GM12864 (cell line): ENCODE results near the gene TMED9.

ENCODE experiments used
- DNase-seq: peaks from one replicate; pipeline ENCODE4 v3.0.0-alpha.2; 2011; ENCODE audit warnings: low read depth
- H3K4me3 ChIP-seq: 2 replicates; pipeline ENCODE4 v1.5.1; 2011; ENCODE audit warnings: mild to moderate bottlenecking, low read depth, low read length, control low read depth
- CTCF ChIP-seq: IDR thresholded peaks from 2 replicates; pipeline ENCODE4 v1.5.1; 2011; ENCODE audit warnings: low read depth, mild to moderate bottlenecking, moderate library complexity, low read length, control low read depth, inconsistent platforms; ENCODE audit errors: missing control alignments

The TMED9 gene

GRCh38 chr5:177605078-177605477, 13.1 kb downstream of the TMED9 start:
- no peak for DNase-seq
- no peak for TF ChIP-seq CTCF
- H3K4me3 ChIP-seq, result no peak overlapping the region

GRCh38 chr5:177605667-177606066, 13.7 kb downstream of the TMED9 start:
- no peak for DNase-seq
- TF ChIP-seq CTCF, result no peak
- no peak overlapping the region for H3K4me3 ChIP-seq

- TF ChIP-seq CTCF, result no peak
- DNase-seq, result no peak
- no peak overlapping the region for H3K4me3 ChIP-seq
Measured at GRCh38 chr5:177606071-177607051, 14.4 kb downstream of the TMED9 start.

- no peak for TF ChIP-seq CTCF
- H3K4me3 ChIP-seq, result no peak overlapping the region
- DNase-seq, result no peak
Measured at GRCh38 chr5:177607115-177607451, 15.1 kb downstream of the TMED9 start.

GRCh38 chr5:177607452-177608192, 15.6 kb downstream of the TMED9 start:
- H3K4me3 ChIP-seq, result no peak overlapping the region
- TF ChIP-seq CTCF, result peak; percentile 71
- DNase-seq, result no peak

GRCh38 chr5:177608243-177609075, 16.5 kb downstream of the TMED9 start:
- DNase-seq, result no peak
- TF ChIP-seq CTCF, result no peak
- no peak overlapping the region for H3K4me3 ChIP-seq
